ENCODE results near the gene TVP23B. TPM values are rescaled to one million over a fixed set of nuclear protein-coding genes. Genes with fewer than 3 reads are reported as not detected.
A peak's percentile ranks its signal among the peaks of the same experiment; 100 is the strongest.
"Not testable (repeated sequence)": the region's sequence is repeated elsewhere in the genome, so short reads cannot be mapped to it uniquely, and the experiment has no call there.

TVP23B gene
- total and polyA plus RNA-seq, 2 experiments from 2014 or later: 25.3 to 25.7 TPM

- peak; percentile 63 to 87 for DNase-seq (ENCODE audit: low read depth in 1 of 2, low spot score in 1 of 2)
- not testable (repeated sequence) for H3K9me3 ChIP-seq (ENCODE audit: low read depth); H3K36me3 ChIP-seq; H3K4me3 ChIP-seq; H3K27me3 ChIP-seq
- Histone ChIP-seq H3K27ac (peak overlapping the region; percentile 94), H3K4me1 (ENCODE audit: low read depth) (peaks cover 10% of the 10 kb centered on the region)
- TF ChIP-seq CTCF (IDR thresholded peaks at IDR 0.05; ENCODE audit: low read depth, low read length): peak; percentile 54
Observed at GRCh38 chr17:18816489-18817371, 35.7 kb downstream of the TVP23B start.

- H3K27ac ChIP-seq; H3K4me3 ChIP-seq; H3K27me3 ChIP-seq; H3K4me1 ChIP-seq (ENCODE audit: low read depth); H3K36me3 ChIP-seq; H3K9me3 ChIP-seq (ENCODE audit: low read depth): not testable (repeated sequence)
- peak in 1 of 2 donors; percentile 8 for DNase-seq (ENCODE audit: low read depth in 1 of 2, low spot score in 1 of 2)
Observed at GRCh38 chr17:18821430-18821829, 40.4 kb downstream of the TVP23B start.

GRCh38 chr17:18827613-18828012, 46.6 kb downstream of the TVP23B start:
- not testable (repeated sequence) for H3K9me3 ChIP-seq (ENCODE audit: low read depth); H3K27ac ChIP-seq; H3K36me3 ChIP-seq

GRCh38 chr17:18848501-18848900, 67.5 kb downstream of the TVP23B start:
- no peak for DNase-seq (ENCODE audit: low read depth in 1 of 2, low spot score in 1 of 2)
- Histone ChIP-seq H3K4me3 (no peak overlapping the region), H3K4me1 (ENCODE audit: low read depth) (no peaks in the 10 kb centered on the region), H3K9me3 (ENCODE audit: low read depth) (no peaks in the 10 kb centered on the region), H3K27ac (no peak overlapping the region), H3K36me3 (no peaks in the 10 kb centered on the region), H3K27me3 (no peaks in the 10 kb centered on the region)
- TF ChIP-seq CTCF (IDR thresholded peaks at IDR 0.05; ENCODE audit: low read depth, low read length): no peak

More at GRCh38 chr17:18827613-18828012, 46.6 kb downstream of the TVP23B start:
- DNase-seq (ENCODE audit: low read depth in 1 of 2, low spot score in 1 of 2); H3K4me1 ChIP-seq (ENCODE audit: low read depth); H3K4me3 ChIP-seq; H3K27me3 ChIP-seq: not testable (repeated sequence)

GRCh38 chr17:18850679-18851078, 69.7 kb downstream of the TVP23B start:
- Histone ChIP-seq H3K4me1 (ENCODE audit: low read depth) (no peaks in the 10 kb centered on the region), H3K36me3 (no peaks in the 10 kb centered on the region), H3K4me3 (no peak overlapping the region), H3K27me3 (no peaks in the 10 kb centered on the region), H3K27ac (no peak overlapping the region), H3K9me3 (ENCODE audit: low read depth) (no peaks in the 10 kb centered on the region)
- DNase-seq (ENCODE audit: low read depth in 1 of 2, low spot score in 1 of 2): no peak
- TF ChIP-seq CTCF (IDR thresholded peaks at IDR 0.05; ENCODE audit: low read depth, low read length): no peak

GRCh38 chr17:18851201-18851600, 70.2 kb downstream of the TVP23B start:
- DNase-seq (ENCODE audit: low read depth in 1 of 2, low spot score in 1 of 2): no peak
- Histone ChIP-seq H3K27me3 (no peaks in the 10 kb centered on the region), H3K4me3 (no peak overlapping the region), H3K27ac (no peak overlapping the region), H3K4me1 (ENCODE audit: low read depth) (no peaks in the 10 kb centered on the region), H3K36me3 (no peaks in the 10 kb centered on the region), H3K9me3 (ENCODE audit: low read depth) (no peaks in the 10 kb centered on the region)
- TF ChIP-seq CTCF (IDR thresholded peaks at IDR 0.05; ENCODE audit: low read depth, low read length): no peak

All from cardiac muscle cell (in vitro differentiated cells and primary cell).